Liver (tissue), 9 donors: ENCODE results near the gene NPPB. TPM values are rescaled to one million over a fixed set of nuclear protein-coding genes. Genes with fewer than 3 reads are reported as not detected.

ENCODE experiments used
- DNase-seq: peaks from one replicate; pipeline ENCODE4 v3.0.0-alpha.2; 2017; ENCODE audit warnings: low spot score
- H3K27ac ChIP-seq, 2 donors: one replicate each; pipeline ENCODE4 v1.7.0; 2013; ENCODE audit warnings: inconsistent platforms in 2 of 2, low read length in 2 of 2, control low read depth in 1 of 2, low read depth in 1 of 2, mild to moderate bottlenecking in 1 of 2
- H3K27me3 ChIP-seq, 4 donors: one replicate each; pipeline versions ENCODE4 v1.6.1 to v1.7.0; 2013; ENCODE audit warnings: low read length in 3 of 4, inconsistent platforms in 1 of 4, mild to moderate bottlenecking in 1 of 4, moderate library complexity in 1 of 4; ENCODE audit not compliant: control insufficient read depth in 4 of 4, insufficient read depth in 4 of 4
- H3K36me3 ChIP-seq, 4 donors: one replicate each; pipeline versions ENCODE4 v1.6.1 to v1.7.0; 2013; ENCODE audit warnings: low read length in 3 of 4, mild to moderate bottlenecking in 3 of 4, low read depth in 1 of 4, moderate library complexity in 1 of 4; ENCODE audit not compliant: control insufficient read depth in 4 of 4, insufficient read depth in 3 of 4
- H3K4me1 ChIP-seq, 4 donors: one replicate each; pipeline versions ENCODE4 v1.6.1 to v1.7.0; 2013; ENCODE audit warnings: low read length in 3 of 4, mild to moderate bottlenecking in 3 of 4, moderate library complexity in 1 of 4; ENCODE audit not compliant: control insufficient read depth in 4 of 4, insufficient read depth in 4 of 4
- H3K4me3 ChIP-seq, 3 donors: one replicate each; pipeline versions ENCODE4 v1.6.1 to v1.7.0; 2013; ENCODE audit warnings: low read length in 3 of 3, control low read depth in 1 of 3, low read depth in 1 of 3, mild to moderate bottlenecking in 1 of 3
- H3K9ac ChIP-seq, 2 donors: one replicate each; pipeline ENCODE4 v1.7.0; 2013; ENCODE audit warnings: low read length in 2 of 2, mild to moderate bottlenecking in 2 of 2, moderate library complexity in 2 of 2, control low read depth in 1 of 2, low read depth in 1 of 2
- H3K9me3 ChIP-seq, 4 donors: one replicate each; pipeline versions ENCODE4 v1.6.1 to v1.7.0; 2013; ENCODE audit warnings: low read length in 3 of 4; ENCODE audit not compliant: control insufficient read depth in 4 of 4
- EGR1 ChIP-seq, 2 donors: IDR thresholded peaks; 2 replicates each; pipeline ENCODE4 v1.6.1; 2016 to 2018; ENCODE audit warnings: antibody characterized with exemption in 2 of 2, low read depth in 2 of 2
- FOXA1 ChIP-seq: IDR thresholded peaks from 2 replicates; pipeline ENCODE4 v1.6.1; 2016; ENCODE audit warnings: antibody characterized with exemption
- GABPA ChIP-seq, 2 donors: IDR thresholded peaks in 1 of 2; conservative IDR thresholded peaks in 1 of 2; 2 replicates each; pipeline ENCODE4 v1.6.1; 2016; ENCODE audit warnings: antibody characterized with exemption in 2 of 2, mild to moderate bottlenecking in 1 of 2, moderate library complexity in 1 of 2
- HNF4A ChIP-seq, 2 donors: conservative IDR thresholded peaks; 2 replicates each; pipeline ENCODE4 v1.6.1; 2016; ENCODE audit warnings: antibody characterized with exemption in 2 of 2, mild to moderate bottlenecking in 2 of 2
- HNF4G ChIP-seq: IDR thresholded peaks from 2 replicates; pipeline ENCODE4 v1.6.1; 2016; ENCODE audit warnings: antibody characterized with exemption
- NR2F2 ChIP-seq: IDR thresholded peaks from 2 replicates; pipeline ENCODE4 v1.6.1; 2016; ENCODE audit warnings: antibody characterized with exemption
- RAD21 ChIP-seq, 2 donors: IDR thresholded peaks; 2 replicates each; pipeline ENCODE4 v1.6.1; 2016; ENCODE audit warnings: antibody characterized with exemption in 2 of 2, mild to moderate bottlenecking in 2 of 2
- SP1 ChIP-seq: IDR thresholded peaks from 2 replicates; pipeline ENCODE4 v1.6.1; 2018; ENCODE audit warnings: antibody characterized with exemption, mild to moderate bottlenecking
- TAF1 ChIP-seq: conservative IDR thresholded peaks from 2 replicates; pipeline ENCODE4 v1.6.1; 2016; ENCODE audit warnings: antibody characterized with exemption, mild to moderate bottlenecking
- YY1 ChIP-seq: IDR thresholded peaks from 2 replicates; pipeline ENCODE4 v1.6.1; 2016; ENCODE audit warnings: antibody characterized with exemption, mild to moderate bottlenecking
- WGBS: extraction: QIAGEN DNeasy Blood & Tissue Kit; methylation state at CpG from one replicate; pipeline ENCODE4 v1.1.7; 2013; 5-methylcytosine and 5-hydroxymethylcytosine counted together
- polyA plus RNA-seq, 2 donors: library from polyadenylated mRNA; stranded (reverse) in 1 of 2; unstranded in 1 of 2; fragments of 200-250 nt in 1 of 2; fragments of >200 nt in 1 of 2; fragmentation: Nextera tagmentation in 1 of 2; extraction: Ambion mirVana in 1 of 2; gene quantifications; one replicate each; pipeline versions ENCODE4 v1.2.1 to v1.2.3, GENCODE V29; 2013 to 2015
- total RNA-seq, 2 donors: library from RNA; depleted of rRNA; stranded (reverse); fragments of >200 nt; gene quantifications; one replicate each; pipeline ENCODE4 v1.2.3, GENCODE V29; 2014
- TF ChIP-seq, protein P1 (sequence below): IDR thresholded peaks from 2 replicates; pipeline ENCODE4 v1.6.1; 2016; ENCODE audit warnings: antibody characterized with exemption
- TF ChIP-seq, protein P2 (sequence below): IDR thresholded peaks from 2 replicates; pipeline ENCODE4 v1.6.1; 2016; ENCODE audit warnings: antibody characterized with exemption, mild to moderate bottlenecking
- TF ChIP-seq, protein P3 (sequence below): fragments of 150-350 bp; IDR thresholded peaks from 2 replicates; pipeline ENCODE4 v1.5.1; 2017; ENCODE audit warnings: improper control_type of control experiment, low read depth, low read length; ENCODE audit not compliant: missing input control
- donor health status: healthy.
- donor health status: healthy.
- donor health status: healthy.
- donor health status: healthy.
- donor health status: healthy.

Gene NPPB
- total and polyA plus RNA-seq, 4 donors = not detected

DNA sequence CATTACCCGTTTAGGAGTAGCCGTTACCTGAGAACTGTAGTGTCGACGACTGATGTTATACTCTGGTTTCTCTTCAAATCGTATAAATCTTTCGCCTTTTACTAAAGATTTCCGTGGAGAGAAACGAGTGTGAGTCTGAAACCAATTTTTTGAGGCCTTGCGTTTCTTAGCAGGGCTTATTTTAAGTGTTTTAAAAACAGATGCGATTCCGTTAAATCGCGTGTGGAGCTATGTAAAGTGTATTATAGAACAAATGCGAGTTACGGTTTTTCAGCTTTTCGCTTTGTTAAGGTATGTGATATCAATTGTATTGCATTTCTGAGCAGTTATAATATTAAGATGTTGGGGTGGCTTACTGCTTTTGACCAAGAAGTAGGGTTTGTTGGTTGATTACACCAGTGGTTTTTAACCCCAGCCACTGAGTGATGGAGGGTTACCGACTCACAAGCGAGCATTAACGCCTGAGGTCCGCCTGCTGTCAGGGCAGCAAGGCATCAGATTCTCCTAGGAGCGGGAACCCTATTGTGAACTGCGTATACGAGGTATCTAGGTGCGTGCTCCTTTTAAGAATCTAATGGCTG is 49.4 kb upstream of the NPPB start (continued):
- TF ChIP-seq, protein P1, sequence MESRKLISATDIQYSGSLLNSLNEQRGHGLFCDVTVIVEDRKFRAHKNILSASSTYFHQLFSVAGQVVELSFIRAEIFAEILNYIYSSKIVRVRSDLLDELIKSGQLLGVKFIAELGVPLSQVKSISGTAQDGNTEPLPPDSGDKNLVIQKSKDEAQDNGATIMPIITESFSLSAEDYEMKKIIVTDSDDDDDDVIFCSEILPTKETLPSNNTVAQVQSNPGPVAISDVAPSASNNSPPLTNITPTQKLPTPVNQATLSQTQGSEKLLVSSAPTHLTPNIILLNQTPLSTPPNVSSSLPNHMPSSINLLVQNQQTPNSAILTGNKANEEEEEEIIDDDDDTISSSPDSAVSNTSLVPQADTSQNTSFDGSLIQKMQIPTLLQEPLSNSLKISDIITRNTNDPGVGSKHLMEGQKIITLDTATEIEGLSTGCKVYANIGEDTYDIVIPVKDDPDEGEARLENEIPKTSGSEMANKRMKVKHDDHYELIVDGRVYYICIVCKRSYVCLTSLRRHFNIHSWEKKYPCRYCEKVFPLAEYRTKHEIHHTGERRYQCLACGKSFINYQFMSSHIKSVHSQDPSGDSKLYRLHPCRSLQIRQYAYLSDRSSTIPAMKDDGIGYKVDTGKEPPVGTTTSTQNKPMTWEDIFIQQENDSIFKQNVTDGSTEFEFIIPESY = peak; percentile 87
- TF ChIP-seq FOXA1 = no peak
- TF ChIP-seq EGR1 (IDR thresholded peaks at IDR 0.05; ENCODE audit: low read depth in 2 of 2) = peak; percentile 14 to 47
- TF ChIP-seq RAD21 (IDR thresholded peaks at IDR 0.05) = peak in 1 of 2 donors; percentile 2

DNA sequence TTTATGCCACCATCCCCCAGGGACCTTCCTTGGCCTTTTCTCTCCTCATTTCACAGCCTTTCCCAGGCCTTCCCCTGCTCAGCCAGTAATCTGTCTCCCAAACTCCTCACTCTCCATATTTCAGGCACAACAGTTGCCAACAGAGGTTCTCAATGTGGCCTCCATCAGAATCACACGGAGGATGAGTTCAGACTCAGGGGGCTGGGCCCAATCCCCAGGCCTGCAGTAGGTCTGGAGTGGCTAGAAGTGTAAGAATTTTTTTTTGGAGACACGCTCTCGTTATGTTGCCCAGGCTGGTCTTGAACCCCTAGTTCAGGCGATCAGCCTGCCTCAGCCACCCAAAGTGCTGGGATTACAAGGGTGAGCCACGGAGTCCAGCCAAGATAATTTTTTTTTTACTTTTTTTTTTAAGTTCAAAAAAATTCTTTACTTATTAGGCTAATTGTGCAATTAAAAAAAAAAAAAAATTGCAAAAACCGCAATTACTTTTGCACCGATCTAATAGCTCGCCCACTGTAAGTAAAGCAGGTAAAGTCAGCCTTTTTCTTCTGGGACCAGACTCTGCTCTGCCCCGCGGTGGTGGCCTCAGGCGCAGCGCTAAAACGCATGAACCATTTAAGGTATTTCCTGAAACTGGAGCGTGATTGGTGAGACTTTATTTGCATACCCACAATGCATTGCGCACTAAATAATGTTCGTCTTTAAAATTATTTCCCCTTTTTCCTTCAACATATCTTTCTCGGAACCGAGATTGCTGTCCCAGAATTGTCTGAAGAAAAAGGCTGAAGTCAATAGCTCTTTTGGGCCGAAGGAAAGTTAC is 48.7 kb upstream of the NPPB start:
- WGBS = 14% methylated on average over 19 of the region's 19 CpGs
- Histone ChIP-seq H3K4me1 (peaks cover 0 to 4% (median 2%) of the 10 kb centered on the region in 4 donors), H3K27me3 (no peaks in the 10 kb centered on the region)

DNA sequence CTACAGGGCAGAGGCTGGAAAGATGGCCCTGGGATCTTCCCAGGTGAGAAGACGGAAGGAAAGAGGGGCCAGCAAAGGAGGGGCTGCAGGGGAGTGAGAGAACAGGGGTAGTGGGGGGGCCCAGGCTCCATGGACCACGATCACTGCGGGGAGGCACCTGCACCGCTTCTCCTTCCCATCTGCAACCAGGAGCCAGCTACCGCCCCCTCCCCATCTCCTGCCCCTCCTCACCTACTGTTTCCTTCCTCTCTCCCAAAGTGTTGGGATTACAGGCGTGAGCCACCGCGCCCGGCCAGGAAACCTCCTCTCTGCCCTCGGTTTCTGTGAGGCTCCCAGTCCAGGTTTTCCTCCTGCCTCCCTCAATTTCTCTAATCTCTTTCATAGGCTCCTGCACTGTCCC is 48.1 kb upstream of the NPPB start:
- Histone ChIP-seq H3K4me1 (peaks cover 0 to 3% (median 2%) of the 10 kb centered on the region in 4 donors), H3K4me3 (no peak overlapping the region), H3K36me3 (no peaks in the 10 kb centered on the region), H3K9me3 (no peaks in the 10 kb centered on the region), H3K9ac (no peak overlapping the region), H3K27me3 (no peaks in the 10 kb centered on the region), H3K27ac (no peak overlapping the region)
- DNase-seq = no peak
- TF ChIP-seq RAD21 (IDR thresholded peaks at IDR 0.05) (no peak), SP1 (no peak), HNF4G (no peak), GABPA (IDR thresholded peaks at IDR 0.05 in 1 of 2, conservative IDR thresholded peaks at IDR 0.05 in 1 of 2) (no peak), EGR1 (IDR thresholded peaks at IDR 0.05; ENCODE audit: low read depth in 2 of 2) (no peak), NR2F2 (no peak), TAF1 (no peak), HNF4A (conservative IDR thresholded peaks at IDR 0.05) (no peak)
- TF ChIP-seq, protein P1 = no peak
- TF ChIP-seq, protein P2, sequence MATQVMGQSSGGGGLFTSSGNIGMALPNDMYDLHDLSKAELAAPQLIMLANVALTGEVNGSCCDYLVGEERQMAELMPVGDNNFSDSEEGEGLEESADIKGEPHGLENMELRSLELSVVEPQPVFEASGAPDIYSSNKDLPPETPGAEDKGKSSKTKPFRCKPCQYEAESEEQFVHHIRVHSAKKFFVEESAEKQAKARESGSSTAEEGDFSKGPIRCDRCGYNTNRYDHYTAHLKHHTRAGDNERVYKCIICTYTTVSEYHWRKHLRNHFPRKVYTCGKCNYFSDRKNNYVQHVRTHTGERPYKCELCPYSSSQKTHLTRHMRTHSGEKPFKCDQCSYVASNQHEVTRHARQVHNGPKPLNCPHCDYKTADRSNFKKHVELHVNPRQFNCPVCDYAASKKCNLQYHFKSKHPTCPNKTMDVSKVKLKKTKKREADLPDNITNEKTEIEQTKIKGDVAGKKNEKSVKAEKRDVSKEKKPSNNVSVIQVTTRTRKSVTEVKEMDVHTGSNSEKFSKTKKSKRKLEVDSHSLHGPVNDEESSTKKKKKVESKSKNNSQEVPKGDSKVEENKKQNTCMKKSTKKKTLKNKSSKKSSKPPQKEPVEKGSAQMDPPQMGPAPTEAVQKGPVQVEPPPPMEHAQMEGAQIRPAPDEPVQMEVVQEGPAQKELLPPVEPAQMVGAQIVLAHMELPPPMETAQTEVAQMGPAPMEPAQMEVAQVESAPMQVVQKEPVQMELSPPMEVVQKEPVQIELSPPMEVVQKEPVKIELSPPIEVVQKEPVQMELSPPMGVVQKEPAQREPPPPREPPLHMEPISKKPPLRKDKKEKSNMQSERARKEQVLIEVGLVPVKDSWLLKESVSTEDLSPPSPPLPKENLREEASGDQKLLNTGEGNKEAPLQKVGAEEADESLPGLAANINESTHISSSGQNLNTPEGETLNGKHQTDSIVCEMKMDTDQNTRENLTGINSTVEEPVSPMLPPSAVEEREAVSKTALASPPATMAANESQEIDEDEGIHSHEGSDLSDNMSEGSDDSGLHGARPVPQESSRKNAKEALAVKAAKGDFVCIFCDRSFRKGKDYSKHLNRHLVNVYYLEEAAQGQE = no peak
- 88% methylated on average over 10 of the region's 10 CpGs for WGBS

More for the DNA sequence above, 48.7 kb upstream of the NPPB start:
- peak overlapping the region; percentile 95 to 100 for H3K27ac ChIP-seq
- H3K9ac ChIP-seq = peak overlapping the region; percentile 17 to 75
- DNase-seq = peak; percentile 91
- H3K4me3 ChIP-seq = no peak overlapping the region
- no peaks in the 10 kb centered on the region for H3K36me3 ChIP-seq
- TF ChIP-seq YY1 (peak; percentile 6), EGR1 (IDR thresholded peaks at IDR 0.05; ENCODE audit: low read depth in 2 of 2) (no peak), RAD21 (IDR thresholded peaks at IDR 0.05) (peak; percentile 81 to 83)
- TF ChIP-seq, protein P3, sequence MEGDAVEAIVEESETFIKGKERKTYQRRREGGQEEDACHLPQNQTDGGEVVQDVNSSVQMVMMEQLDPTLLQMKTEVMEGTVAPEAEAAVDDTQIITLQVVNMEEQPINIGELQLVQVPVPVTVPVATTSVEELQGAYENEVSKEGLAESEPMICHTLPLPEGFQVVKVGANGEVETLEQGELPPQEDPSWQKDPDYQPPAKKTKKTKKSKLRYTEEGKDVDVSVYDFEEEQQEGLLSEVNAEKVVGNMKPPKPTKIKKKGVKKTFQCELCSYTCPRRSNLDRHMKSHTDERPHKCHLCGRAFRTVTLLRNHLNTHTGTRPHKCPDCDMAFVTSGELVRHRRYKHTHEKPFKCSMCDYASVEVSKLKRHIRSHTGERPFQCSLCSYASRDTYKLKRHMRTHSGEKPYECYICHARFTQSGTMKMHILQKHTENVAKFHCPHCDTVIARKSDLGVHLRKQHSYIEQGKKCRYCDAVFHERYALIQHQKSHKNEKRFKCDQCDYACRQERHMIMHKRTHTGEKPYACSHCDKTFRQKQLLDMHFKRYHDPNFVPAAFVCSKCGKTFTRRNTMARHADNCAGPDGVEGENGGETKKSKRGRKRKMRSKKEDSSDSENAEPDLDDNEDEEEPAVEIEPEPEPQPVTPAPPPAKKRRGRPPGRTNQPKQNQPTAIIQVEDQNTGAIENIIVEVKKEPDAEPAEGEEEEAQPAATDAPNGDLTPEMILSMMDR = peak; percentile 93
- no peaks in the 10 kb centered on the region for H3K9me3 ChIP-seq
